Ramos (cell line): Measurements from ENCODE around the gene PLXND1.

ENCODE experiments used
- in situ Hi-C: fragments of 300-500 bp; cut with MboI; formaldehyde crosslinking; loops from one replicate; pipeline ENCODE4 v1.14.3; 2022; ENCODE audit warnings: low sequenced_read_pairs; ENCODE audit not compliant: unreplicated experiment

PLXND1 gene

GRCh38 chr3:129573493-129573892 is 33.0 kb downstream of the PLXND1 start:
- in situ Hi-C loops, result no loop called here

- in situ Hi-C loops, result no loop called here
Observed at GRCh38 chr3:129572603-129573002, 33.9 kb downstream of the PLXND1 start.

- in situ Hi-C loops, result no loop called here
Observed at GRCh38 chr3:129571605-129572547, 34.6 kb downstream of the PLXND1 start.

GRCh38 chr3:129569856-129570255 is 36.6 kb downstream of the PLXND1 start:
- in situ Hi-C loops, result no loop called here

GRCh38 chr3:129567939-129568338 is 38.5 kb downstream of the PLXND1 start:
- in situ Hi-C loops, result no loop called here

GRCh38 chr3:129567176-129567705 is 39.2 kb downstream of the PLXND1 start:
- in situ Hi-C loops, result no loop called here

- in situ Hi-C loops, result no loop called here
Observed at GRCh38 chr3:129565902-129566301, 40.6 kb downstream of the PLXND1 start.

- in situ Hi-C loops, result no loop called here
Observed at GRCh38 chr3:129564981-129565644, 41.4 kb downstream of the PLXND1 start.

GRCh38 chr3:129563850-129564535 is 42.5 kb downstream of the PLXND1 start:
- in situ Hi-C loops, result no loop called here

- in situ Hi-C loops, result no loop called here
Observed at GRCh38 chr3:129563332-129563731, 43.1 kb downstream of the PLXND1 start.

GRCh38 chr3:129562803-129563202 is 43.7 kb downstream of the PLXND1 start:
- in situ Hi-C loops, result no loop called here

- in situ Hi-C loops, result no loop called here
Observed at GRCh38 chr3:129561619-129562248, 44.7 kb downstream of the PLXND1 start.

GRCh38 chr3:129560911-129561594 is 45.4 kb downstream of the PLXND1 start:
- in situ Hi-C loops, result no loop called here

GRCh38 chr3:129560269-129560787 is 46.1 kb downstream of the PLXND1 start:
- in situ Hi-C loops, result no loop called here

- in situ Hi-C loops, result no loop called here
Observed at GRCh38 chr3:129559565-129560079, 46.9 kb downstream of the PLXND1 start.

GRCh38 chr3:129558772-129559564 is 47.5 kb downstream of the PLXND1 start:
- in situ Hi-C loops, result no loop called here

- in situ Hi-C loops, result no loop called here
Observed at GRCh38 chr3:129558081-129558771, 48.2 kb downstream of the PLXND1 start.

- in situ Hi-C loops, result no loop called here
Observed at GRCh38 chr3:129557548-129557894, 49.0 kb downstream of the PLXND1 start.
